Measurements from ENCODE around the gene LPP. TPM values are rescaled to one million over a fixed set of nuclear protein-coding genes. Genes with fewer than 3 reads are reported as not detected.

Gene LPP
- total and polyA plus RNA-seq, 9 of the 15 experiments (the other 6 are each of a cell fraction or from before 2014, with no cell fraction given), result 0.07 to 0.18 TPM; not detected in 7

- ATAC-seq (no peak), DNase-seq (ENCODE audit: extremely low read depth in 1 of 4, low spot score in 3 of 4) (no peak), FAIRE-seq (no peak)
- WGBS (ENCODE audit: insufficient coverage, low coverage, missing lambda C conversion rate), result 0% methylated on average over 4 of the region's 4 CpGs
- Histone ChIP-seq H3K79me2 (ENCODE audit: control insufficient read depth, insufficient read depth, low read length) (no peaks in the 10 kb centered on the region), H3K4me3 (no peak overlapping the region), H3K4me2 (ENCODE audit: insufficient read depth, low read length) (no peak overlapping the region), H3K36me3 (ENCODE audit: control insufficient read depth, insufficient read depth, low read length) (no peaks in the 10 kb centered on the region), H3K4me1 (replicated peaks in 1 of 2; ENCODE audit: control insufficient read depth in 2 of 2, insufficient read depth in 2 of 2, low read length in 2 of 2) (no peaks in the 10 kb centered on the region), H2AFZ (ENCODE audit: low read depth, low read length) (no peak overlapping the region), H3K9me1 (ENCODE audit: control insufficient read depth, insufficient read depth, low read length) (no peaks in the 10 kb centered on the region), H4K20me1 (replicated peaks; ENCODE audit: control insufficient read depth, insufficient read depth, low read length) (no peaks in the 10 kb centered on the region), H3K9ac (ENCODE audit: insufficient read depth in 1 of 2, low read depth in 2 of 2, low read length in 2 of 2) (no peak overlapping the region), H3K27me3 (ENCODE audit: control insufficient read depth in 2 of 2, insufficient read depth in 2 of 2, low read length in 2 of 2) (no peaks in the 10 kb centered on the region), H3K27ac (ENCODE audit: extremely low read depth, low read depth, low read length) (no peak overlapping the region), H3K9me3 (replicated peaks; ENCODE audit: control insufficient read depth, insufficient read depth, low read depth, low read length) (no peaks in the 10 kb centered on the region)
- intact Hi-C loops (cut with micrococcal nuclease), result no loop called here
- ChIA-PET CTCF (ENCODE audit: low intra/inter-chr PET ratio) (no interaction called here), POLR2A (no interaction called here)
- TF ChIP-seq HBP1 (CRISPR knock-in tag; IDR thresholded peaks at IDR 0.05) (no peak), ARNT (IDR thresholded peaks at IDR 0.05) (no peak), FOXA3 (CRISPR knock-in tag; conservative IDR thresholded peaks at IDR 0.05 in 1 of 2, IDR thresholded peaks at IDR 0.05 in 1 of 2) (no peak), PCBP2 (IDR thresholded peaks at IDR 0.05; ENCODE audit: low read depth, low read length, poor library complexity, severe bottlenecking) (no peak), ZBTB8A (IDR thresholded peaks at IDR 0.05; ENCODE audit: partially characterized antibody) (no peak), RFX5 (IDR thresholded peaks at IDR 0.05; ENCODE audit: low read depth, low read length) (no peak), ZNF324 (CRISPR knock-in tag; IDR thresholded peaks at IDR 0.05) (no peak), CLOCK (CRISPR knock-in tag; IDR thresholded peaks at IDR 0.05; ENCODE audit: borderline replicate concordance) (no peak), PHF20 (IDR thresholded peaks at IDR 0.05; ENCODE audit: partially characterized antibody) (no peak), KLF1 (tag; IDR thresholded peaks at IDR 0.05) (no peak), SAFB2 (IDR thresholded peaks at IDR 0.05; ENCODE audit: borderline replicate concordance, low read depth, low read length, severe bottlenecking) (no peak), KLF16 (IDR thresholded peaks at IDR 0.05) (no peak), TOE1 (IDR thresholded peaks at IDR 0.05; ENCODE audit: borderline replicate concordance) (no peak), TOE1 (CRISPR knock-in tag; IDR thresholded peaks at IDR 0.05; ENCODE audit: borderline replicate concordance, low read depth) (no peak), MYBL2 (IDR thresholded peaks at IDR 0.05; ENCODE audit: low read depth) (no peak), MYBL2 (CRISPR knock-in tag; IDR thresholded peaks at IDR 0.05; ENCODE audit: borderline replicate concordance) (no peak), TCF3 (CRISPR knock-in tag; IDR thresholded peaks at IDR 0.05) (no peak), POLR2H (tag; IDR thresholded peaks at IDR 0.05; ENCODE audit: low read depth) (no peak)
- BruUV-seq (replicated peaks), result no TSS peak
- in situ Hi-C loops (cut with MboI), result no loop called here
Measured at GRCh38 chr3:188378786-188379185, 224.8 kb downstream of the LPP start.

Data from K562 (cell line).